Fibroblast of upper back skin (primary cell): ENCODE measurements around the gene SLC37A3.

Source experiments
- DNase-seq: peaks from one replicate; pipeline ENCODE4 v3.0.0-alpha.2; 2013

SLC37A3 gene

DNA sequence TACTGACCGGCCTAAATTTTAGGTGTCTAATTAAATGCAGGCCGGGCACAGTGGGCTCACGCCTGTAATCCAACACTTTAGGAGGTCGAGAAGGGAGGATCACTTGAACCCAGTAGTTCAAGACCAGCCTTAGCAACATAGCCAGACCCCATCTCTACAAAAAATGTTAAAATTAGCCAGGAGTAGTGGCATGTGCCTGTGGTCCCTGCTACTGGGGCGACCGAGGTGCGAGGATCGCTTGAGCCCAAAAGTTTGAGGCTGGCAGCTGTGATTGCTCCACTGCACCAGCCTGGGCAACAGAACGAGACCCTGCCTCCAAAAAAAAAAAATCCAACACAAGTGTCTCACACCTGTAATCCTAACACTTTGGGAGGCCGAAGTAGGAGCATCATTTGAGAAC, 491 bp upstream of the SLC37A3 start:
- no peak for DNase-seq

DNA sequence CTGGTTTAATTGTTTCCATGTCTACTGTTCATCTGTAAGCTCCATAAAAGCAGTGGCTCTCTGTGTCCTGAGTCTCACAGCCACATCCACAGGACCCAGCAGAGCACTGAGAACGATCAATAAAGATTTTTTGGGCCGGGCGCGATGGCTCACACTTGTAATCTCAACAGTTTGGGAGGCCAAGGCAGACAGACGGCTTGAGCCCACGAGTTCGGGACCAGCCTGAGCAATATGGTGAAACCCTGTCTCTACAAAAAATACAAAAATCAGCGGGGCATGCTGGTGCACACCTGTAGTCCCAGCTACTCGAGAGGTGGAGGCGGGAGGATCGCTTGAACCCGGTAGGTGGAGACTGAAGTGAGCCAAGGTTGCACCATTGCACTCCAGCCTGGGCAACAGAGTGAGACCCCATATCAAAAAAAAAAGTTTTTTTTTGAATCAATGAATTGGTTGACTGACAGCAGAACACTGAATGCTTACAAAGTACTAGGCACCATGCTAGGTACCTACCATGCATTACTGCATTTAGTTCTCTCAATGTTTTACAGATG, 4.5 kb downstream of the SLC37A3 start:
- DNase-seq, result no peak

DNA sequence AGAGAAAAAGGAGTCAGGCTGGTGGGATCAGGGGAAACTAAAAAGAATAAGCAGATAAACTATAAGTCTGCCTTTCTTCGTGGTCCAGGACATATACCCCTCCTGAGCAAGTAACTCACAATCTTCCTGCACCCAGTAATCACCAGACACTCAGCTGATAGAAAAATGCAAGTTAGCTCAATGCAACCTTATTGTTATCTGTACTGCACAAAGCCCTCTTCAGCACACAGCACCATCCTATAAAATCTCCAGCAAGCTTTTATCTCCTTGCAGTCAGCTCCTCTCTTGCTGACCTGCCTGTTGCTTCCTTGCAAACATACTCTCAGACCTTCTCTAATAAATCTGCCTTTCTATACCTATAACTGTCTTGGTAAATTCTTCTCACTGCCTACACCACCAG, 6.7 kb downstream of the SLC37A3 start:
- no peak for DNase-seq

GRCh38 chr7:140390466-140391190, 7.7 kb downstream of the SLC37A3 start:
- DNase-seq, result no peak

- no peak for DNase-seq
Measured at GRCh38 chr7:140390034-140390433, 8.3 kb downstream of the SLC37A3 start.

- no peak for DNase-seq
Measured at GRCh38 chr7:140389445-140389844, 8.9 kb downstream of the SLC37A3 start.

DNA sequence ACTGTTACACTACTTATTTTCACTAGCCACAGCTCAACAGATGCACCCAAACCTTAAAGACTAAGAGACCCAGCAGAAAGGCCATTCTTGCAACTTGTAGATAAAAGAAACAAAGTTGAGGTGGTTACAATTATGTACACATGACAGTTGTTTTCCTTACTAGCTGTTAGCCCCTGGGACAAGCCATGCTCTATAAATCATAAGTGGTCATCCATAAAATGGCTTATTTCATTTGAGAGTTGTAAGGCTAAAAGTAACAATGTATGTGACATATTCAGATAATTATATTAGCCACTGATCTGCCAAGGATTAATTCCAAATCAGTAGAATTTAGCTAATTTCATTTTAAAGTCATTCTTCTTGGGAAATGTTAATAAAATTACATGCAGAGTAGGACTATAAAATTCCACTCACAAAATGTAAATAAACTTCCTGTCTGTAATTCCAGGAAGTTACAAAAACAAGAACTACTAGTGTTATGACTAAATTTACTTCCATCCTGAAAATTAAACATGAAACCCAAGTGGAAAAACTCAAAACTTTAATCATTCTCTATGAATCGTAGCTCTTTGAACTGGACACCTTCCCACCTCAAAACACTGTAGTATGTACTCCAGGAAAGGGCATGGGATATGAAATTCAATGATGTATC, 13.3 kb downstream of the SLC37A3 start:
- no peak for DNase-seq

- no peak for DNase-seq
Measured at GRCh38 chr7:140383954-140384713, 14.2 kb downstream of the SLC37A3 start.

GRCh38 chr7:140375892-140376730, 22.2 kb downstream of the SLC37A3 start:
- DNase-seq, result no peak

GRCh38 chr7:140375323-140375722, 23.0 kb downstream of the SLC37A3 start:
- no peak for DNase-seq

GRCh38 chr7:140369294-140369693, 29.0 kb downstream of the SLC37A3 start:
- DNase-seq, result no peak

DNA sequence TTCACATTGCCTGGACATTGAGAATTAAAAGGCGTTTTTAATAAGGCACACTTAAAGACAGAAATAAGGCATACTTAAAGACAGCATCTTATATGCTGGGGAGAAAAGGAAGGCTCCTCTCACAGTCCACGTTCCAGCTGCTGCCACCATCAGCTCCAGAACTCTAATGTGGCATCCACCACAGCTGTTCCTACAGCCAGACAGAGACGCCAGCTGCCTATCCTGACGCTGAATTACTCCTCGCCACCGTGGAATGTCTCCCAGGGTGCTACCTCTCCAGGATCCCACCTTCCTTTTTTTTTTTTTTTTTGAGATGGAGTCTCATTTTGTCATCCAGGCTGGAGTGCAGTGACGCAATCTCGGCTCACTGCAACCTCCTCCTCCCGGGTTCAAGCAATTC, 30.8 kb downstream of the SLC37A3 start:
- DNase-seq, result no peak

- no peak for DNase-seq
Measured at GRCh38 chr7:140364819-140365218, 33.5 kb downstream of the SLC37A3 start.

GRCh38 chr7:140360697-140361229, 37.6 kb downstream of the SLC37A3 start:
- no peak for DNase-seq

GRCh38 chr7:140358412-140359051, 39.8 kb downstream of the SLC37A3 start:
- DNase-seq, result no peak

- DNase-seq, result no peak
Measured at GRCh38 chr7:140358024-140358411, 40.3 kb downstream of the SLC37A3 start.

DNA sequence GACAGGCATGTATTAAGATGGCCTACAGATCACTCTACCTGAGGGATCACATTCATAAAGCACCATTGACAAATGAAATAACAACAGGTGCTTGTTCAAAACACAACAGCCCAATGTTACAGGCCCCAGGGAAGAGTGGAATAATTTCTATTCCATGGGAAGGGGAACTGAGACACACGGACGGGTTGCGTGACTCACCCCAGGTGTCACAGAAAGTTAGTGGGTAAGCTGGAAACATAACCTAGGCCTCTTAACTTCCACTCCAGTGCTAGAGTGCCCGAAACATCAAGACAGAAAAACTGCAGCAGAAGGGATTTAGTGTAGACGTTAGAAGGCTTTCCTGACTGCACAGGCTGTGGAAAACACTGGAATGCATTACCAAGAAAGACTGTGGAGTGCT, 48.3 kb downstream of the SLC37A3 start:
- no peak for DNase-seq

- DNase-seq, result peak; percentile 59
Measured at GRCh38 chr7:140349144-140349771, 49.1 kb downstream of the SLC37A3 start.

DNA sequence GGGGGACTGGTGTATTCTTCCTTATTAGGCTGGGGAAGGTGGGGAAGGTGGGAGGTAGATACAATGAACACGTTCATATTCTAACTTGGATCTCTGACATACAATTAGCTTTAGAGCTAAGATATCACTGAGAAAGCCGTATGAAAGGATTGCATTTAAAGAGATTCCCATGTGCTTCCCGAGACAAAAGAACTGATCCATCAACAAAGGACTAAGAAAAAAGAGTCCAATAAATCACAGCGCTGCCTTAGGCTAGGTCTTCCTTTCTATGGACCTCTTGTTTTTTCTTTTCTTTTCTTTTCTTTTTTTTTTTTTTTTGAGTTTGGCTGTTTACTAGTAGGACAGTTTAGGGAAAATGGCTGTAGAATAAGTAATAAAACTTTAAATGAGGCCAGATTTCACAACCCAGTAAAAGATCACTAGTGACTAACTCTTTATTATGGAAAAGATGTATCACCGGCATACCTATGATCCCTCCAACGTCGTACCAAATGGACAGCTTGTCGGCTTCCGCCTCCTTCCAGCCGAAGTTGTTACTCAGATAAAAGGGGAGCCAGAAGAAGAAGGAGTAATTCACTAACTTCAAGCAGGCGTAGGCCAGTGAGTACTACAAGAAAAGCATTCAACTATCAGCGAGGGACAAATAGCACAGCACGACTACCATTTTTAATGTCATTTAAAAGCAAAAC, 50.0 kb downstream of the SLC37A3 start:
- peak; percentile 73 for DNase-seq

DNA sequence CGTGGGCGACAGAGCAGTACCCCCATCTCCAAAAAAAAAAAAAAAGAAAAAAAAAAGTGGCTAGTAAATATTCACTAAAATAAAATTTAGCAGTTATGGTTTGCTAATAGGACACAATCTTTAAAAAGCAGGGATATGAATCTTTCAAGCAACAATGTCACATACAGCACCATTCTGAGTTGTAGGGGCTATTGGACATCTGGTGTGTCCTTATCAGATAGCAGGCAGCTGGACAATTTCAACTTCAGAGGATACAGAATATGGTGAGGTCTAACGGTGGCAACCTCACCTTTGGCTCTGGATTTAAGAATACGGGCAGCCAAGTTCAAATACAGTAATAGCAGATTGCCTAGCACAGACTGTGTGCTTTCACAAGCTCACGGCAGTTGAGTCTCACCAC, 51.1 kb downstream of the SLC37A3 start:
- no peak for DNase-seq

DNA sequence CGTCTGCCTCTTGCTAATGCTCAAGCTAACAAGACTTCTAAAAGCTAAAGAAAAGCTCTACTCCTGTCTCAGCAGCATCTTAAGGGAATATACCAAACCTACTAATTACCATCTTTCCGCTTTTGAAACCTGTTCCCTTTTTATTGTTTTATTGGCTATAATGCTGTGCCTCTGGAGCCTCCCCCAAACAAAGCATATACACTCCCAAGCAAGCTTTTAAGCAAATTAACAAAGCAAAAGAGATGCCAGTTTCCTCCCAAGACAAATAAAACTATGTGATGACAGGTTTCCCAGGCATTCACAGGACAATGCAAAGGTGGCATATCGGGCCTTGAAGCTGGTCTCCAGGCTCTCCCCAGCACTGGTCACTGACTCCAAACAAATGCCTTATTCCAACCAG, 52.9 kb downstream of the SLC37A3 start:
- DNase-seq, result no peak
